DMS153 treated with DMSO at 0.1 percent for 48 hours (cell line): ENCODE results near the gene ZBTB34.

Experiments used
- DNase-seq: peaks from one replicate; lab custom pipeline; 2025; ENCODE audit not compliant: unreplicated experiment; lab: John Stamatoyannopoulos, UW

ZBTB34 gene

GRCh38 chr9:126842977-126843799 lies 17.3 kb upstream of the ZBTB34 start:
- DNase-seq, result no peak

- no peak for DNase-seq
Measured at GRCh38 chr9:126844085-126844484, 16.4 kb upstream of the ZBTB34 start.

- no peak for DNase-seq
Measured at GRCh38 chr9:126847051-126847450, 13.4 kb upstream of the ZBTB34 start.

GRCh38 chr9:126849591-126850225 lies 10.7 kb upstream of the ZBTB34 start:
- no peak for DNase-seq

GRCh38 chr9:126851286-126851880 lies 9.1 kb upstream of the ZBTB34 start:
- no peak for DNase-seq

GRCh38 chr9:126852086-126852688 lies 8.3 kb upstream of the ZBTB34 start:
- DNase-seq, result no peak

GRCh38 chr9:126853667-126854066 lies 6.8 kb upstream of the ZBTB34 start:
- DNase-seq, result no peak

- DNase-seq, result no peak
Measured at GRCh38 chr9:126854734-126855133, 5.7 kb upstream of the ZBTB34 start.

GRCh38 chr9:126856326-126856877 lies 4.0 kb upstream of the ZBTB34 start:
- no peak for DNase-seq

GRCh38 chr9:126857261-126857960 lies 3.0 kb upstream of the ZBTB34 start:
- no peak for DNase-seq

GRCh38 chr9:126859111-126859510 lies 1.3 kb upstream of the ZBTB34 start:
- no peak for DNase-seq

GRCh38 chr9:126860757-126861466 lies 473 bp downstream of the ZBTB34 start:
- DNase-seq, result no peak

- DNase-seq, result no peak
Measured at GRCh38 chr9:126861707-126862103, 1.3 kb downstream of the ZBTB34 start.

- DNase-seq, result no peak
Measured at GRCh38 chr9:126862104-126862761, 1.8 kb downstream of the ZBTB34 start.

GRCh38 chr9:126864771-126865170 lies 4.3 kb downstream of the ZBTB34 start:
- DNase-seq, result no peak

- DNase-seq, result no peak
Measured at GRCh38 chr9:126869368-126869767, 8.9 kb downstream of the ZBTB34 start.

- DNase-seq, result no peak
Measured at GRCh38 chr9:126872516-126872915, 12.1 kb downstream of the ZBTB34 start.

GRCh38 chr9:126874546-126875314 lies 14.3 kb downstream of the ZBTB34 start:
- no peak for DNase-seq
